Posterior cingulate gyrus (tissue), 11 donors: ENCODE measurements around the gene SPAG5.

Experiments
- DNase-seq, 10 donors: peaks; one replicate each; pipeline versions ENCODE4 v3.0.0 to v3.0.0-alpha.2; 2020 to 2021; ENCODE audit warnings: mixed read lengths in 3 of 10
- intact Hi-C: fragments of 100-400 bp; cut with DNase I; formaldehyde crosslinking; loops from one replicate; pipeline ENCODE4 v1.15.1; 2023

SPAG5 gene, protein sequence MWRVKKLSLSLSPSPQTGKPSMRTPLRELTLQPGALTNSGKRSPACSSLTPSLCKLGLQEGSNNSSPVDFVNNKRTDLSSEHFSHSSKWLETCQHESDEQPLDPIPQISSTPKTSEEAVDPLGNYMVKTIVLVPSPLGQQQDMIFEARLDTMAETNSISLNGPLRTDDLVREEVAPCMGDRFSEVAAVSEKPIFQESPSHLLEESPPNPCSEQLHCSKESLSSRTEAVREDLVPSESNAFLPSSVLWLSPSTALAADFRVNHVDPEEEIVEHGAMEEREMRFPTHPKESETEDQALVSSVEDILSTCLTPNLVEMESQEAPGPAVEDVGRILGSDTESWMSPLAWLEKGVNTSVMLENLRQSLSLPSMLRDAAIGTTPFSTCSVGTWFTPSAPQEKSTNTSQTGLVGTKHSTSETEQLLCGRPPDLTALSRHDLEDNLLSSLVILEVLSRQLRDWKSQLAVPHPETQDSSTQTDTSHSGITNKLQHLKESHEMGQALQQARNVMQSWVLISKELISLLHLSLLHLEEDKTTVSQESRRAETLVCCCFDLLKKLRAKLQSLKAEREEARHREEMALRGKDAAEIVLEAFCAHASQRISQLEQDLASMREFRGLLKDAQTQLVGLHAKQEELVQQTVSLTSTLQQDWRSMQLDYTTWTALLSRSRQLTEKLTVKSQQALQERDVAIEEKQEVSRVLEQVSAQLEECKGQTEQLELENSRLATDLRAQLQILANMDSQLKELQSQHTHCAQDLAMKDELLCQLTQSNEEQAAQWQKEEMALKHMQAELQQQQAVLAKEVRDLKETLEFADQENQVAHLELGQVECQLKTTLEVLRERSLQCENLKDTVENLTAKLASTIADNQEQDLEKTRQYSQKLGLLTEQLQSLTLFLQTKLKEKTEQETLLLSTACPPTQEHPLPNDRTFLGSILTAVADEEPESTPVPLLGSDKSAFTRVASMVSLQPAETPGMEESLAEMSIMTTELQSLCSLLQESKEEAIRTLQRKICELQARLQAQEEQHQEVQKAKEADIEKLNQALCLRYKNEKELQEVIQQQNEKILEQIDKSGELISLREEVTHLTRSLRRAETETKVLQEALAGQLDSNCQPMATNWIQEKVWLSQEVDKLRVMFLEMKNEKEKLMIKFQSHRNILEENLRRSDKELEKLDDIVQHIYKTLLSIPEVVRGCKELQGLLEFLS

DNA sequence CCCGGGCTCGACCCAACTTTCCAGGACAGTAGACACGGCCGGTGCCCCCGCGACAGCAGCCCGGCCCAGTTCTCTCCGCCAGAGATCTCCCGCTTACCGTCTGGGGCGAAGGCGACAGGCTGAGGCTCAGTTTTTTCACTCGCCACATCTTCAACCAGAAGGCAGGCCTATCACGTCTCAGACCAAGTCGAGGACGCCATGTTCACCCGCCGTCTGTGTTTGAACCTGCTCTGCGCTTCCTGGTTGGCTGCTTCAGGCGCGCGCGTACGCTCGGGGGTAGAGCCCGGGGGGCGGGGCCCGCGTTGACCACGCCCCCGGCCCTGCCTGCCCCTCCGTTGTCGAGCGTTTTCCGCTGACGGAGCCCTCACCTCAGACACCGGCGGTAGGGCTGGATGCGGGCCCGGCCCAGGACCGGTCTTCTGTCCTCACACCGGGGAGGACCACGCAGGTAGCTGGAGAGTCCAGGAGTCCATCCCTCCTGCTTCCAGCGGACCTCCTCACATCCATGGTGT lies at the start of gene SPAG5:
Gene SPAG5 (minus strand): TSS at position 227 of the 512 bp plus-strand sequence. CDS start 79 bp downstream, at position 148.
- peak; percentile 77 to 99 (median 90) for DNase-seq
- intact Hi-C loops, result no loop called here

DNA sequence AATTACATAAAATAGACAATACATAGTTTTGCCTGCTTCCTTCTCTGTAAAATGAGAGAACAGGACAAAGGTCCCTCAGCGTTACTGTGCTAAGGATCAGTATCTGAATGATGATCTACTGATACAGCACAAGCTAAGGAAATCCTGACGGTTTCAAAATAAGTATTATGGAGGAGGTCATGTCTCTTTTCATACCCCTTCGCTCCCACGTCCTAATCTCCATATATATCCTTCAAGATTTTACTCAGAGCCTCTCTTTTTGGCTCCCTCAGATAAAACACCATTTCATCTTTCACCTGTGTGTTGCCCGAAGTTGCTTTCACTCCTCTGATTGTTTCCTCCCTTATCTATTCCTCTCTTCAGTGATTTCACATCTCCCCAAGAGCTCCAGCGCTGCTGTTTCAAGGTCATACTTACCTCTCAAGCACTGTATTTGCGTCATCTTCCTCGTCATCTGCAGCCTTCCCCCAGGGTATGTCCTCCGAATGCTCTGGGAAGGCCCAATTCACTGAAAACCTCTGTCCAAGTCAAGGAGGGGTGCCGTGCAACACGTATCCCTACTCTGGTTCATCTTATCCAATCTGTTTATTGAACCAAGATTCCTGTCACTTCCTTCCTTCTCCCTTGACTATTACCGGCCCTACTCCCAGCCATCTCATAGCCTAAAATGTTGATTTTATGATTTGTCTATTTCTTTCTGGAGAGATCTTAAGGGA lies 47.4 kb upstream of the SPAG5 start:
- DNase-seq, result no peak
- intact Hi-C loops, result loop anchor here (10.0 kb wide), 1 partner anchor 69 kb away; the partner anchor contains the start of genes PROCA1, RAB34 and RPL23A

DNA sequence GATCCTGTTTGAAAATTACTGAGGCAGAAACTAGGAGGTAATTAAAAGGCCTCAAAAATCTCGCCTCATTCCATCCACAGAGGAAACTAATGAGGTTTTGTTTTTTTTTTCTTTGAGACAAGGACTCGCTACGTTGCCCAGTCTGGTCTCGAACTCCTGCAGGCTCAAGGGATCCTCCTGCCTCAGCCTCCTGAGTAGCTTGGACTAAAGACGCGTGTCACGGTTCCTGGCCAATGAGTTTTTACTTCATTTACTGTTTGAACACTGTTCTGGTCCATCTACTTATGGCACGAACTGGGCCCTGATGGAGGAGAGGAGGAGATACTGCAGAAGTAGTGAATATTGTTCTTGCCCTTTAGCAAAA lies 46.7 kb upstream of the SPAG5 start:
- intact Hi-C loops, result loop anchor here (1.0 to 10.0 kb wide), 2 partner anchors 17 to 69 kb away; partner anchors contain the start of genes PROCA1, RAB34, RPL23A and SUPT6H
- DNase-seq, result no peak

DNA sequence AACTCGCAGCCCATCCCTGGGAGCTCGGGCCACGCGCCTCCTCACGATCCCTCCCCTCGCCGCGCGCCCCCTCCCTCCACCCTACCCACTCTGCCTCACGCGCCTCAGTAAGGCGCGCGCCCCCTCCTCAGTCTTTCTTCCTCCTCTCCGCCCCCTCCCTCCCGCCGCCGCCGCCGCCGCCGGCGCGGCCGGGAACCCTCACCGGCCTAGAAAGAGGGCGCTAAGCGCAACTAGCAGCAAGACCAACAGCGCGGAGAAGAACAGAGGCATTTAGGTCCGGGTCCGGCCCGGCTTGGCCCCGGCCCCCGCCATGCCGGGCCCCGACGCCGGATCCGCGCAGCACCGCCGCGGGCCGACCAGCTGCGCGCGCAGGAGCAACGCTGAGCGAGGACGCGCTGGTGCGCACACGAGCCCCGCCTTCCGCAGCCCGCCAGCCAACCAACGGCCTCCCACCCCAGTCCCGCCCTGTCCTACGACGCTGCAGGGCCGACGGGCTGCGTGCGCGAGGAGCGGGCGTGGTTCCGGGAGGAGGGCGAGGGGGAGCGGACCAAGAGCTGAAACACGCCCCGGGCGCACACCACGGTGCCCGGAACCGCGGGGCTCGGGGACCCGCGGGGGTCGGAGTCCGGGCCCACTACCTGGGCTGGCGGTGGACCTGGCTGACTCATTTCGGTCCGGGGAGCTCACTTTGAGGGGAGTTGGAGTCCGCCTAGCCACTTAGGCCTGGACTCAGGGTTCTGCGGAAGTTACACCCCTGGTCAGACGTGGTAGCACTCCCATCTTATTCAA lies 46.2 kb upstream of the SPAG5 start, which contains the start of gene BLTP2:
Gene BLTP2 (minus strand): TSS at position 372 of the 789 bp plus-strand sequence. CDS start 102 bp downstream, at position 270.
- intact Hi-C loops, result loop anchor here (1.0 to 10.0 kb wide), 2 partner anchors 17 to 70 kb away; partner anchors contain the start of genes PROCA1, RAB34, RPL23A and SUPT6H
- peak; percentile 90 to 99 (median 96) for DNase-seq

DNA sequence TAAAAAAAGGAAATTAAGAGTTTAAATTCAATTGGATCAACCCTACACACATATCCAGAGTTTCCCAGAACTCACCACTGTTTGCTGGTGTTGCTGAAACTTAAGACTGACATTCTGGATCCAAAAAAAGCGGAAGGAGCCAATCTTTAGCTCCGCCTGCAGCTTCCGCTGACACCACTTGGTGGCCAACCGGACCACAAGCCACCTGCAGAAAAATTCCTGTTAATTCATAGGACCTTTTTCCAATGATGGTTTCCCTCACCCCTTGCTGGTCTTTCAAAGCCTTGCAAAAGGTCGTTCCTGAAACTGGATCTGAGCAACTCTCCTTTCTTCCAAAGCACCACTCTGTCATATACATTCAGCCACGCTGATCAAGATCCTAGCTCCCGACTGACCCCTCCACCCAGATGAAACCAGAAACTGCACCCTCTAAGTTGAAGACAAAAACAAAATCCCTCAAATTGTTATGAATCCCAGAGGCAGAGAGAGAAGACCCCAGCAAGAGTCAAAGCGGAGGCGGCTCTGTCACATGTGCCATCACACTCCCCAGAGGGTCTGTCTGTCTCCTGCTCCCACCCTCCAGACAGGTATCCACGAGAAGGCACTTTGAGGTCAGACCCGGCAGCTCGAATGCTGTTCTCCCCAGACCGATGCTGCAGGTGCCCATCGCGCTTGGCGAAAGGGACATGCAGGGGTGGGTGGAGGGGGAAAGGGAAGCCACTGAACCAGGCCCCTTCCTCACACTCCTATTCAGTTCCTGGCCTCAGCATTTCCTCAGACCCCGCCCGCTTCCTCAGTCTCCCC lies 45.4 kb upstream of the SPAG5 start:
- intact Hi-C loops, result loop anchor here (10.0 kb wide), 1 partner anchor 71 kb away; the partner anchor contains the start of genes PROCA1, RAB34 and RPL23A
- peak in 3 of 10 donors; percentile 19 to 79 (median 58) for DNase-seq

DNA sequence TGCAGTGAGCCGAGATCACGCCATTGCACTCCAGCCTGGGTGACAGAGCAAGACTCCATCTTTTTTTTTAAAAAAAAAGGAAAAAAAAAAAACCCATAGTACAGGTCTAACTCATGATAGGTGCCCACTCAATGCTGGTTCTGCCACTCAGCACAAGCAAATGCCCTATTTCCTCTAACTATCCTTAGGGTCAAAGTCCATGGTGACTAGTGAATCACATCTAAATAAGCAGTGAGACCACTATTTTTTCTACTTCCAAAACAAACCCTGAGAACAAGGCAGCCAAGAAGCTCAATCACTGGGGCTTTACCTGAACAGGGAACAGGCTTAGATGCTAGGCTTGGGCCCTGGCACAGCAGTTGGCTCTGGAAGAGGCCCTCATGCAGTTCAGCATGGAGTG lies 42.8 kb upstream of the SPAG5 start:
- intact Hi-C loops, result loop anchor here (10.0 kb wide), 1 partner anchor 73 kb away; the partner anchor contains the start of genes PROCA1, RAB34 and RPL23A
- no peak for DNase-seq

DNA sequence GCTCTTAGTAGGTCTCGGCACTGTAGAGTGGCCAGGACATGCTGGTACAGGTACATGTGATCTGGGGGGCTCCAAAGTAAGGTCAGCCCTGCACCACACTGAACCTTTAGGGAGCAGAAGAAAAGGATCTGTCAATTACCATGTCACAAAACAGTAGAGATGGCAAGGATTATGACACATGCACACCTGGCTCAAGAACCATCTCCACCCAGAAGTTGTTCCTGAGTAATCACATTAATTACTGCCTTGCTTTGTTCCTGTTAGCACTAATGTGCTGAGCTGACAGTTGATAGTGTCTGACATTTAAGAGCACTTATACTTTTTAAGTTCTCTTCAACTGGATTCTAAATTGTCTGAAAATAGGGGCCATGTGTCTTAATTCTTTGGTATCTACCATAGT lies 36.7 kb upstream of the SPAG5 start:
- intact Hi-C loops, result no loop called here
- DNase-seq, result no peak

DNA sequence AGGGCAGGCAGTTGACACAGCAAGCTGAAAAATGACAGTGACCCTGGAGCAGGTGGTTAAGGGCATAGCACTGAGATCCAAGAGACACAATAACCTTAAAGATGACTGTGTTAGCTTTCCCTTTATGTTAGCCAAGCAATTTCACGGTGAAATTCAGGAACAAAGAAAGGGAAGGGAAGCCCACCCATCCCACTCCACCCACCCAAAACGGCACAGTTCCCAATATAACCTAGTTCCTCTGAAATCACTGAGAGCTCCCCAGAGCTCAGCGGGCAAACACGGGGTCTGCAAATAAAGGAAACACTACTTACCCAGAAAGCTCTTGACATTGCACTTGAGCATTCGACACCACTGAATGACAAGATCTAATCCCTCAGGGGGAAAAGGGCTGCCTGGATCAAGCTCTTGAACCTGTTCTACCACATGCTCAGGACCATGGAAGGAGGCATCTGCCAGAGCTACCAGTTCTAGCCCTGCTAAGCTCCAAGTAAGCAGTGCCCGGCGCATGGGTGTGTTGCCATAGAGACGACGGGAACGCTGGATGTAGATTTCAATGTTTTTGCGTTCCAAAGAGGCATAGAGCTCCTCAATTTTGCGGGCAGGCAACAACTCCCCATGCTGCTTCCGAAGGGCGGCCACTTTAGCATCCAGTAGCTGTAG lies 35.5 kb upstream of the SPAG5 start:
- DNase-seq, result peak in 1 of 10 donors; percentile 69
- intact Hi-C loops, result no loop called here

DNA sequence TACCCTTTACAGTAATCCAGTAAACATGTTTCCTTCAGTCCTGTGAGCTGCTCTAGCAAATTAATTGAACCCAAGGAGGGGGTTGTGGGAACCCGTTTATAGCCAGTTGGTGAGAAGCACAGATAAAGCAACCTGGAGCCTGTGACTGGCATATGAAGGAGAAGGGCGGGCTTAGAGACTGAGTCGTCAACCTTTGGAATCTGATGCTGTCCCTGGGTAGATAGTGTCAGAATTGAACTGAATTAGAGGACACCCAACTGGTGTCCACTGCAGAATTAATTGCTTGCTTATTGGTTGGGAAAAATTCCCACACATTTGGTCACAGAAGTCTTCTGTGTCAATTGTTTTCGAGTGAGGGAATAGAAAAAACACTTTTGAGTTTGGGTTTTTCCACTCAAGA lies 28.0 kb upstream of the SPAG5 start:
- no peak for DNase-seq
- intact Hi-C loops, result no loop called here

DNA sequence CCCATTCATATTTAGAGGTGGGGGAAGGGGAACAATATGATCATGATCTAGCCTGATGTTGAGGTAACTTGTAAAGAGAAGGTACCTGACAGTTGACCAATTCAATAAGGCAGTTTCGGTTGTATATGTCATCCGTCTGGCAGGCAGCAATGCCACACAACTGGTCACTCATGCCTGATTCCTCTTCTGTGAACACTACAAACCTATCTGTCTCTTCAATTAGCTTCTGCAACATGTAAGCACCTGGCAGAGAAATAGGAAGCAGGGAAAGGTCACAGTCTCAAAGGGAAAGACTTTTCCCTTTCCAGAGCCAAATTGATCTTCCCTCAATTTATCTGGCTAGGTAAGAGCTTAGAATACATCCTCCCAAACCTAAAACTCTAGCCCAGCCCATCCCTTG lies 25.3 kb upstream of the SPAG5 start:
- DNase-seq, result no peak
- intact Hi-C loops, result no loop called here

DNA sequence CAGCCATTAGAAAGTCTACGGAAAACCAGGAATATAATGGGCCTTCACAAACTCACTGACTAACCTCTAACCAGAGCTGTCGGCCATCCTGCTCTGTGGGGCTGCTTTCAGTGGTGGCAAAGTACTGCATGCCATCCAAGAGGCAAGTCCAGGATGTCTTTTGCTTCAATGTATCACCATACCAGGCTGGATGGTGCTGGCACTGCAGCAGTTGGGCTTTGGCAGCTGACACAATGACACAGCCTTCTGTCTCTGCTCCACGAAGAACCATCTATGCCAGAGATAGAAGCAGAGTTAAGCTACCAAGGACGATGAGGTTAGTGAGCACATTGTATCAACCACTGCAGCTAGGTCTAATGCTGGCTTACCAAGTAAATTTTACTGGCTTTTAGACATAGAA lies 24.9 kb upstream of the SPAG5 start:
- DNase-seq, result peak in 1 of 10 donors; percentile 65

DNA sequence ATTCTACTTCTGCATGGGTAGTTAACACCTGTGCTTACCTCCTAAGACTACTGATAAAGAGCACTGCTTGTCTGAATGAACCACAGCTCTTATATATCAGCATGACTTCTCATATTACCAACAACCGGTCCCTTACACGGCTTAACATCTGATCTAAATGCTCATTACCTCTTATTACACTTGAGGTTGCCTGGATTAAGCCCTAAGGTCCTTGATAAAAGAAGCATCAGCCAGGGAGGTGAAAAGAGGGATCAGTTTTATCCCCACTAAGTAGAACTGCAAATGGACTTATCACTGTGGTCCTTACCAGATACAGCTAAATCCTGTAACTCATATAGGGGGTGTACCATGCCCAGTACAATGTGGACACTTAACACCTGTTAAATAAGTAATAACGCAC lies 23.4 kb upstream of the SPAG5 start:
- intact Hi-C loops, result no loop called here
- DNase-seq, result no peak

More for the DNA sequence above, 24.9 kb upstream of the SPAG5 start:
- intact Hi-C loops, result no loop called here

DNA sequence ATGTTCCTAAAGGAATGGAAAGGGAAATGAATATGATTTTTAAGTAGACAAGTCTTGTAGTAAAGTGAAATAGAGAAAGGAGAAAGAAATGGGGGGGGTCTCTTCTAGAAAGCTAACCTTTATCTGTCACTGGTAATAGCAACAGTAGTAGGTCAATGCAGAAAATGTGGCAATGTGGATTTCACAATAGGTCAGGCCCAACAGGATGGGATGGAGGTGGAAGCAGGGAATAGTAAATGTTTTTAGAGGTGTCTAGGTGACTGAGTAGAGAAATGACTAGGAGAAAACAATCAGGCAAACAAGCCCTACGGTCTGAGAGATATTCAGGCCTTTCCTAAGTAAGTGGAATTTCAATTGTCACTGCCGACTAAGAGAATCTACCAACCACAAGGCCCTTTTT lies 21.2 kb upstream of the SPAG5 start:
- intact Hi-C loops, result no loop called here
- no peak for DNase-seq

DNA sequence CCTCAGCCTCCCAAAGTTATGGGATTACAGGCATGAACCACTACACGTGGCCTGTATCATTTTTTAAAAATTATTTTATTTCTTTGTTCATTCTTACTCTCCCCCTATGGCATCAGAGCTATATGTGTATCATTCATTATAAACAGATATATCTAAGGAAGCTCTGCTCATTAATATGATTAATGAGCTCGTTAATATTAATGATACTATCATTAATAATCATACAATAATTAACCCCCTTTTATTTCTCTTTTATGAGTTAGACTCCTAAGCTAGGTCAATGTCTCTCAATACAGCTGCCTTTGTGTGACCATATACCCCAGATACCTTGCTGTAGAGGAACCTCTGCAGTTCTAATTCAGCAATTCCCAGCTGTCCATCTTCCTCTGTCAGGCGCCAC lies 19.6 kb upstream of the SPAG5 start:
- DNase-seq, result no peak
- intact Hi-C loops, result no loop called here

DNA sequence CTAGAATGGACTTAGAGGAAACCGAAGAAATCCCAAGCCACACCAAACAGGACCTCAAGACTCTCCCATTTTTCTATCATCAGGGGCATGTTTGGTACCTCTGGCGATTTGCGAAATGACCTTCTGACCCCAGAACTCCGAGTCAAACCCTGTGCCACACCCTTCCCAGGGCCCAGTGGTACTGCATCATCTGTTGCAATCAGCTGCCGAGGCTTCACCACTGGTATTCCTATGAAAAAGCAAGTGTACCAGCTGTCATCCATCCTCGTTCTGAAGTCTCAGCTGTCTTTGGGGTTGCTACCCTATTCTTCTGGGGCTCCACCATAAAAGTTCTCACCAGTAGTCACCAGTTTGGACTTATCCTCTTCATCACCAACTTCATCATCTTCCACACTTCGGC lies 17.5 kb upstream of the SPAG5 start:
- intact Hi-C loops, result no loop called here
- no peak for DNase-seq

DNA sequence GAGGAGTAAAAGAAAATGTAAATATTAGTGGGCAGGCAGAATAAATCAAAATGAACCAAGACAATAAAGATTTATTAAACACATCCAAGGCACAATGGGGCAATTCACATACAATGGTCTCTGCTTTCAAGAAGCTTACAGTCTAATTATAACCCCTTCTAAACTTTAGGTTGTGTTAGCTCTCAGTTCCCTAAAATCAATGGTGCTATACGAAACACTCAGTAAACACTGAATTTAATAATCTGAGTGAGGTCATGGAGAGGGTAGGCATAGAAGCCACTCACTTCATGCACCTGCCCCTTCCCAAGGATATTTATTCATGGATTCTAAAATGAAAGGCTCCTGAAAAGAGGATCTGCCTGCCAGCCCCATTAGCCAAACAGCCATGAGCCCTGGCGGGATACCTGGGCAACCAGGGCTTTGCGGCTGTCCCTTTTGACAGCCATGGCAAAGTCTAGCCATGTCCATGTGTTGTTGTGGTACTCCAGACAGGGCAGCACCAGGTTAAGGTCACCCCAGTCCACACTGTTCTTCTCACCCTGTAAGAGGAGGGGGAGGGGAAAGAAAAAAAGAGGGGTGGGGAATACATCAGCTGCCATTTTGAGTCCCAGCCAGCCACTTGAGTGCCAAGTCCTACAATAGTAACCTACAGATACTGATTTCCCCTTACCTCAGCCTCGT lies 16.6 kb upstream of the SPAG5 start:
- intact Hi-C loops, result no loop called here

More for the DNA sequence above, 16.6 kb upstream of the SPAG5 start:
- no peak for DNase-seq
